Astrocyte (in vitro differentiated cells and primary cell): Measurements from ENCODE around the gene BEND6. TPM values are rescaled to one million over a fixed set of nuclear protein-coding genes. Genes with fewer than 3 reads are reported as not detected.
A peak's percentile ranks its signal among the peaks of the same experiment; 100 is the strongest.

Experiments used
- DNase-seq: peaks from one replicate; pipeline ENCODE4 v3.0.0-alpha.2; 2010; ENCODE audit warnings: low read depth
- FAIRE-seq: peaks from 2 replicates; lab custom pipeline; 2011; peaks lifted over from hg19 to GRCh38; lab: Jason Lieb, UNC
- H2AFZ ChIP-seq: 2 replicates; pipeline ENCODE4 v1.6.0; 2012; ENCODE audit warnings: low read depth, low read length, inconsistent platforms
- H3K27ac ChIP-seq: 2 replicates; pipeline ENCODE4 v1.5.1; 2011; ENCODE audit warnings: low read depth, low read length, inconsistent platforms
- H3K27me3 ChIP-seq: 2 replicates; pipeline ENCODE4 v1.6.0; 2011; ENCODE audit warnings: low read length, inconsistent platforms; ENCODE audit not compliant: insufficient read depth
- H3K36me3 ChIP-seq: 2 replicates; pipeline ENCODE4 v1.5.1; 2011; ENCODE audit warnings: low read length, inconsistent platforms; ENCODE audit not compliant: insufficient read depth
- H3K4me1 ChIP-seq: 2 replicates; pipeline ENCODE4 v1.5.1; 2011; ENCODE audit warnings: low read length, inconsistent platforms; ENCODE audit not compliant: insufficient read depth
- H3K4me2 ChIP-seq: 2 replicates; pipeline ENCODE4 v1.6.0; 2012; ENCODE audit warnings: low read length, inconsistent platforms
- H3K4me3 ChIP-seq: 2 replicates; pipeline ENCODE4 v1.5.1; 2011; ENCODE audit warnings: low read depth, mild to moderate bottlenecking, low read length, inconsistent platforms; ENCODE audit not compliant: insufficient read depth
- H3K79me2 ChIP-seq: 2 replicates; pipeline ENCODE4 v1.6.0; 2012; ENCODE audit warnings: mild to moderate bottlenecking, low read length, inconsistent platforms; ENCODE audit not compliant: insufficient read depth
- H3K9ac ChIP-seq: 2 replicates; pipeline ENCODE4 v1.6.0; 2012; ENCODE audit warnings: mild to moderate bottlenecking, low read length, inconsistent platforms
- H3K9me3 ChIP-seq: 2 replicates; pipeline ENCODE4 v1.5.1; 2012; ENCODE audit warnings: low read depth, mild to moderate bottlenecking, low read length, inconsistent platforms; ENCODE audit not compliant: insufficient read depth
- H4K20me1 ChIP-seq: 2 replicates; pipeline ENCODE4 v1.6.0; 2012; ENCODE audit warnings: low read length, inconsistent platforms; ENCODE audit not compliant: insufficient read depth
- H3K27ac Mint-ChIP-seq: one replicate; pipeline ENCODE4 v1.8.0; 2021; ENCODE audit warnings: mild to moderate bottlenecking, mixed read lengths; ENCODE audit not compliant: unreplicated experiment
- H3K27me3 Mint-ChIP-seq: one replicate; pipeline ENCODE4 v1.8.0; 2021; ENCODE audit warnings: low read depth, mixed read lengths; ENCODE audit not compliant: unreplicated experiment
- H3K36me3 Mint-ChIP-seq: one replicate; pipeline ENCODE4 v1.8.0; 2021; ENCODE audit warnings: low read depth, mixed read lengths; ENCODE audit not compliant: unreplicated experiment
- H3K4me1 Mint-ChIP-seq: one replicate; pipeline ENCODE4 v1.8.0; 2021; ENCODE audit warnings: low read depth, mixed read lengths; ENCODE audit not compliant: unreplicated experiment
- H3K4me3 Mint-ChIP-seq: one replicate; pipeline ENCODE4 v1.8.0; 2021; ENCODE audit warnings: mild to moderate bottlenecking, moderate library complexity, mixed read lengths; ENCODE audit not compliant: unreplicated experiment
- H3K9me3 Mint-ChIP-seq: one replicate; pipeline ENCODE4 v1.8.0; 2021; ENCODE audit warnings: mild to moderate bottlenecking, mixed read lengths; ENCODE audit not compliant: unreplicated experiment
- EZH2 ChIP-seq: IDR thresholded peaks from 2 replicates; pipeline ENCODE4 v1.6.1; 2012; ENCODE audit warnings: mild to moderate bottlenecking, low read length, inconsistent platforms; ENCODE audit not compliant: insufficient read depth
- total RNA-seq: library from RNA; stranded (reverse); gene quantifications from 2 replicates; pipeline ENCODE4 v1.2.1, GENCODE V29; 2021
- TF ChIP-seq, protein P1 (sequence below): IDR thresholded peaks from 2 replicates; pipeline ENCODE4 v1.5.1; 2011; ENCODE audit warnings: low read depth, mild to moderate bottlenecking, inconsistent platforms, low read length, moderate library complexity; ENCODE audit not compliant: insufficient read depth

The BEND6 gene
- total RNA-seq, 1 donor from 2014 or later, result 8.3 TPM

DNA sequence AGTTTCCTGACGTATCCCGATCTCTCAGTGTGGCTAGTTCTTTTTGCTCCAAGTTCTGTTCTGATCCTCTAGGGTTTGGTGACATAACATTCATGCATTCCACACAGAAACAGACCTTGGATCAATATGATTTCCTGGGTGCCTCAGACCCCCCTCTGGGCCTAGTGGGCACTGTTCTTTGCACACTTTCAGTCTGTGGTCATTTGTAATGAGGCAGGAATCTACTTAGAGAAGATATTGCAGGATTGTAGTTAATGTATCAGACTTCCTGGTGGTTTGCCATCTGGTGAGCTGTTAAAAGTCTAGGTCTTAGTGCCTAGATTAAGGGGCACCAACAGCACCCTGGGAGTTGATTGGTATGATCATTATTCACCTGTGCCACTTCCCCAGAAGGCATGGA lies 7.5 kb downstream of the BEND6 start:
- FAIRE-seq (no peak), DNase-seq (peak; percentile 67)
- H3K4me1 Mint-ChIP-seq, result peaks cover 15% of the 10 kb centered on the region
- Histone ChIP-seq H2AFZ (no peak overlapping the region), H3K9ac (no peak overlapping the region), H3K27me3 (no peaks in the 10 kb centered on the region), H3K36me3 (no peaks in the 10 kb centered on the region), H3K79me2 (no peaks in the 10 kb centered on the region), H3K27ac (no peak overlapping the region), H3K4me1 (peaks cover 27% of the 10 kb centered on the region), H3K4me2 (peak overlapping the region; percentile 11), H3K4me3 (no peak overlapping the region), H3K9me3 (no peaks in the 10 kb centered on the region), H4K20me1 (no peaks in the 10 kb centered on the region)
- H3K9me3 Mint-ChIP-seq, result no peaks in the 10 kb centered on the region
- no peaks in the 10 kb centered on the region for H3K36me3 Mint-ChIP-seq
- no peak for TF ChIP-seq EZH2
- TF ChIP-seq, protein P1, sequence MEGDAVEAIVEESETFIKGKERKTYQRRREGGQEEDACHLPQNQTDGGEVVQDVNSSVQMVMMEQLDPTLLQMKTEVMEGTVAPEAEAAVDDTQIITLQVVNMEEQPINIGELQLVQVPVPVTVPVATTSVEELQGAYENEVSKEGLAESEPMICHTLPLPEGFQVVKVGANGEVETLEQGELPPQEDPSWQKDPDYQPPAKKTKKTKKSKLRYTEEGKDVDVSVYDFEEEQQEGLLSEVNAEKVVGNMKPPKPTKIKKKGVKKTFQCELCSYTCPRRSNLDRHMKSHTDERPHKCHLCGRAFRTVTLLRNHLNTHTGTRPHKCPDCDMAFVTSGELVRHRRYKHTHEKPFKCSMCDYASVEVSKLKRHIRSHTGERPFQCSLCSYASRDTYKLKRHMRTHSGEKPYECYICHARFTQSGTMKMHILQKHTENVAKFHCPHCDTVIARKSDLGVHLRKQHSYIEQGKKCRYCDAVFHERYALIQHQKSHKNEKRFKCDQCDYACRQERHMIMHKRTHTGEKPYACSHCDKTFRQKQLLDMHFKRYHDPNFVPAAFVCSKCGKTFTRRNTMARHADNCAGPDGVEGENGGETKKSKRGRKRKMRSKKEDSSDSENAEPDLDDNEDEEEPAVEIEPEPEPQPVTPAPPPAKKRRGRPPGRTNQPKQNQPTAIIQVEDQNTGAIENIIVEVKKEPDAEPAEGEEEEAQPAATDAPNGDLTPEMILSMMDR, result no peak
- no peak overlapping the region for H3K4me3 Mint-ChIP-seq
- no peak overlapping the region for H3K27ac Mint-ChIP-seq
- H3K27me3 Mint-ChIP-seq, result no peaks in the 10 kb centered on the region

DNA sequence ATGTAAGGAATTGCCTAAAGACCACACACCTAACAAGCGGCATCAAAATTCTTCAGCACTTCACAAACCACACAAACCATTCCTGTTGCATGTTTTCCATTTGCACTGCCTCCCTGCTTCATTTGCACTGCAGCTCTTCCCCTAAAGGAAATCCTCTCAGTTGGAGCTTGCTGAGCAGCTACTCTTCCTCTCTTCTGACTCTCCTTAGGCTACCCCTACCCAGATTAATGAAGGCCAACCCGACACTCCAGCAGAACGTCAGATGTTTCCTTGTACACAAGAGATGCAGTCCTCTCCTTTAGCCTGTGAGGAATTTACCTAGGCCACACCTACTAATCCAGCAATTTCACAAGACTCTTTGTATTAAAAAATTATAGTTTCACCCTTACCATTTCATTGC lies 8.1 kb downstream of the BEND6 start:
- Histone ChIP-seq H3K4me3 (no peak overlapping the region), H3K4me2 (no peak overlapping the region), H3K4me1 (peaks cover 24% of the 10 kb centered on the region), H3K79me2 (no peaks in the 10 kb centered on the region), H3K9ac (no peak overlapping the region), H3K27me3 (no peaks in the 10 kb centered on the region), H2AFZ (no peak overlapping the region), H4K20me1 (no peaks in the 10 kb centered on the region), H3K27ac (no peak overlapping the region), H3K36me3 (no peaks in the 10 kb centered on the region), H3K9me3 (no peaks in the 10 kb centered on the region)
- no peak overlapping the region for H3K4me3 Mint-ChIP-seq
- TF ChIP-seq EZH2, result no peak
- TF ChIP-seq, protein P1, result no peak
- FAIRE-seq, result no peak
- H3K9me3 Mint-ChIP-seq, result no peaks in the 10 kb centered on the region
- no peak overlapping the region for H3K27ac Mint-ChIP-seq
- H3K4me1 Mint-ChIP-seq, result peaks cover 15% of the 10 kb centered on the region
- H3K36me3 Mint-ChIP-seq, result no peaks in the 10 kb centered on the region
- H3K27me3 Mint-ChIP-seq, result no peaks in the 10 kb centered on the region
- DNase-seq, result no peak

DNA sequence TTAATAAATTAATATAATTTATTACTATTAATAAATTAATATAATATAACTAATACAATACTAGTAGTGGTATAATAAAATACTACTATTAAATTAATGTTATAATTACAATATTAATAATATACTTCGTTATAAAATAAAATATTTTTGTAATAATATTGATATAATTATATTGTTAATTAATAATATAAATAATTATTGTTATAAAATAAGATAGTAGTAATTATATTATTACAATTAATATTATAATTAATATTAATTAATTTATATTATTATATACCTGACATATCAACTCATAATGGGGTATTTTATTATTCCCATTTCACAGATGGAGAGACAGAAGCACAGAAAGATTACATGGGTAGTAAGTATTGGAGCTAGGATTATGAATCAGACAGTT lies 8.9 kb downstream of the BEND6 start:
- Histone ChIP-seq H3K9me3 (no peaks in the 10 kb centered on the region), H3K4me1 (peaks cover 16% of the 10 kb centered on the region), H3K79me2 (no peaks in the 10 kb centered on the region), H2AFZ (no peak overlapping the region), H4K20me1 (no peaks in the 10 kb centered on the region), H3K9ac (no peak overlapping the region), H3K27me3 (no peaks in the 10 kb centered on the region), H3K4me3 (no peak overlapping the region), H3K36me3 (no peaks in the 10 kb centered on the region), H3K4me2 (no peak overlapping the region), H3K27ac (no peak overlapping the region)
- DNase-seq (no peak), FAIRE-seq (no peak)
- TF ChIP-seq, protein P1, result no peak
- no peak for TF ChIP-seq EZH2
- peaks cover 12% of the 10 kb centered on the region for H3K4me1 Mint-ChIP-seq
- no peaks in the 10 kb centered on the region for H3K27me3 Mint-ChIP-seq
- H3K36me3 Mint-ChIP-seq, result no peaks in the 10 kb centered on the region
- H3K9me3 Mint-ChIP-seq, result no peaks in the 10 kb centered on the region
- H3K4me3 Mint-ChIP-seq, result no peak overlapping the region
- no peak overlapping the region for H3K27ac Mint-ChIP-seq
